Epithelial cell of proximal tubule (primary cell): ENCODE results near the gene DAB2IP. TPM values are rescaled to one million over a fixed set of nuclear protein-coding genes. Genes with fewer than 3 reads are reported as not detected.

ENCODE experiments used
- DNase-seq: peaks from one replicate; pipeline ENCODE4 v3.0.0-alpha.2; 2011; ENCODE audit warnings: low read depth
- H3K4me3 ChIP-seq: 2 replicates; pipeline ENCODE4 v1.5.1; 2011; ENCODE audit warnings: low read depth, mild to moderate bottlenecking, low read length
- total RNA-seq: library from RNA; depleted of rRNA; stranded (reverse); fragments of >200 nt; gene quantifications from 2 replicates; pipeline ENCODE4 v1.2.3, GENCODE V29; 2015
- TF ChIP-seq, protein P1 (sequence below): conservative IDR thresholded peaks from 2 replicates; pipeline ENCODE4 v1.5.1; 2012; ENCODE audit warnings: low read depth, mild to moderate bottlenecking, low read length

Gene DAB2IP
- total RNA-seq, 1 donor from 2014 or later, result 23.8 TPM

DNA sequence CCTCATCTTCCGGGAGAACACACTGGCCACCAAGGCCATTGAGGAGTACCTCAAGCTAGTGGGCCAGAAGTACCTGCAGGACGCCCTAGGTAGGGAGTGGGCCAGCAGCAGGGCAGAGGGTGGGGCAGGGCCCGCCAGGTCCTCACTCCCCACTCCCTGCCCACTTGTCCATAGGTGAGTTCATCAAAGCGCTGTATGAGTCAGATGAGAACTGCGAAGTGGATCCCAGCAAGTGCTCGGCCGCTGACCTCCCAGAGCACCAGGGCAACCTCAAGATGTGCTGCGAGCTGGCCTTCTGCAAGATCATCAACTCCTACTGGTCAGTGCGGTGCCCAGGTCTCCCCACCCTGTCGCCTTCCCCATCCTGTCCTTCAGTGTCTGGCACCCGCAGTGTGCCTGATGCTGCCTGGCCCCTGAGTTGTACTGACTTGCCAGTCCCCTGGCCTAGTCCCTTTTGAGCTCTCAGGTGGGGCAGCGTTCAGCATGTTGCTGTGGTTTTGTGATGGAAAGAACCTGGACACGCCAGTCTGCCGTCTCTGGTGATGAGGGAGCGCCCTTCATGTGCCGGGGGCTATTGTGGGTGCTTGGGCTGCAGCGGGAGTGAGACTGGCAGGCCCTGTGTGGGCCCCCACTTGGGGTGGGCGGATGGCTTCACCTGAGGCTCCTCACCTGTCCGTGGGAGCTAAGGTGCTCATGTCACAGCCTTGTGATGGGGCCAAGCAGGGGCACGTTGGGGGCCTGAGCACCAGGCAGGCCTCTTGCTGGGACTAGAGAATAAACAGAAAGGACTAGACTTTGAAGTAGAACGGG is 112.3 kb downstream of the DAB2IP start:
- TF ChIP-seq, protein P1, sequence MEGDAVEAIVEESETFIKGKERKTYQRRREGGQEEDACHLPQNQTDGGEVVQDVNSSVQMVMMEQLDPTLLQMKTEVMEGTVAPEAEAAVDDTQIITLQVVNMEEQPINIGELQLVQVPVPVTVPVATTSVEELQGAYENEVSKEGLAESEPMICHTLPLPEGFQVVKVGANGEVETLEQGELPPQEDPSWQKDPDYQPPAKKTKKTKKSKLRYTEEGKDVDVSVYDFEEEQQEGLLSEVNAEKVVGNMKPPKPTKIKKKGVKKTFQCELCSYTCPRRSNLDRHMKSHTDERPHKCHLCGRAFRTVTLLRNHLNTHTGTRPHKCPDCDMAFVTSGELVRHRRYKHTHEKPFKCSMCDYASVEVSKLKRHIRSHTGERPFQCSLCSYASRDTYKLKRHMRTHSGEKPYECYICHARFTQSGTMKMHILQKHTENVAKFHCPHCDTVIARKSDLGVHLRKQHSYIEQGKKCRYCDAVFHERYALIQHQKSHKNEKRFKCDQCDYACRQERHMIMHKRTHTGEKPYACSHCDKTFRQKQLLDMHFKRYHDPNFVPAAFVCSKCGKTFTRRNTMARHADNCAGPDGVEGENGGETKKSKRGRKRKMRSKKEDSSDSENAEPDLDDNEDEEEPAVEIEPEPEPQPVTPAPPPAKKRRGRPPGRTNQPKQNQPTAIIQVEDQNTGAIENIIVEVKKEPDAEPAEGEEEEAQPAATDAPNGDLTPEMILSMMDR, result no peak
- DNase-seq, result no peak
- no peak overlapping the region for H3K4me3 ChIP-seq

DNA sequence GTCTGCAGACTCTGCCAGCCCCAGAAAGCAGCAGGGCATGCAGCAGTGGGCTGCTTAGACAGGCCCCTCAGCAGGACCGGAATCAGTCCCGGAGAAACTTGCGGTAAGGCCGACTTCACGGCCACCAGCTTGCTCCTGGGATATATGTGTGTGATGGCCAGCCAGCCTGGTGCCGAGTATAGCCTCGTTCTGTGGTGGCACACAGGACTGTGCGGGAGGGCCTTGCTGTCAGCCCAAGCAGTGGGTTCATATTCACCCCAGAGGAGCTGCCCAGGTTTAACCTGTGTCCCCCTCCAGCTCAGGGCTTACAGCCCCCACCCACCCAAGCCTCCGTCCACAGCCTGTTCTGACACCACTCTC is 112.9 kb downstream of the DAB2IP start:
- DNase-seq, result no peak
- no peak overlapping the region for H3K4me3 ChIP-seq
- TF ChIP-seq, protein P1, result no peak

DNA sequence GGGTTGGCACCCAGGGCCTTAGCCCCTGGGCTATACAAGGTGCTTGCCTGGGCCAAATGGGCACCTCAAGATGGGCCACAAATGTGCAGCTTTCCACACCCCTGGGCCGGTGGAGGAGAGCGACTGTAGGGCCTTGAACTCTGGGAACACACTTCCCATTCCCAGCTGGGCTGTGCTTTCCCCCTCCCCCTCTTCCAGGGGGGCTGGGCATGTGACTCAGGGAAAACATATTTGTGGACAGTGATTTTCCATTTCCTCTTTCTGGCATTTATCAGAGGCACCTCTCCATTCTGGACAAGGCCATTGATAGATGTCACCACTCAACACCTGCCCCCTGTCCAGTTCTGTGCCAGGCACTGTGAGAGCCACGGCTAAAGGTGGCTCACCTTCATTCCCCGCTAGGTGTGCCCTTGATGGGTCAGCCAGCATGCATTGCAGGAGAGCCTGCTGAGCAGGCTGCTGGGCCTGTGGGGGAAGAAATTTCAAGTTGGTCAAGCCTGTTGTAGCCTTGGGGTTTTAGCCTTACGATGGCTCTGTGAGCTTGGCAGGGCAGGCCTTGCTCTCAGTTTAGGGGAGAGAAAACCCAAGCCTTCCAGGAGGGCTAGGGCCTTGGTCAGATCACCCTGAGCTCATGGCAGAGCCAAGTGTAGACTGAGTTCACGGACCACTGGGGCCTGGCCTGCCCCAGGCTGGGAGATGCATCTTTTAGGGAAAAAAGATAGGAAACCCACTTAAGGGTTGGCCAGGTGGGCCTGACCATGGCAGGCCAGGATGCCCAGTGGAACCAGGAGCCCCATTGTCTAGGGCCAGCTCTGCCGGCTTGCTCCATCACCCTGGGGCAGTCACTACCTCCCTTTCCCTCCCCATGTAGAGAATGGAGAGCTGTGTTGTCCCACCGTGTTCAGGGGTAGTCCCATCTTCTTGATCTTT is 113.9 kb downstream of the DAB2IP start:
- H3K4me3 ChIP-seq, result no peak overlapping the region
- TF ChIP-seq, protein P1, result no peak
- DNase-seq, result no peak

DNA sequence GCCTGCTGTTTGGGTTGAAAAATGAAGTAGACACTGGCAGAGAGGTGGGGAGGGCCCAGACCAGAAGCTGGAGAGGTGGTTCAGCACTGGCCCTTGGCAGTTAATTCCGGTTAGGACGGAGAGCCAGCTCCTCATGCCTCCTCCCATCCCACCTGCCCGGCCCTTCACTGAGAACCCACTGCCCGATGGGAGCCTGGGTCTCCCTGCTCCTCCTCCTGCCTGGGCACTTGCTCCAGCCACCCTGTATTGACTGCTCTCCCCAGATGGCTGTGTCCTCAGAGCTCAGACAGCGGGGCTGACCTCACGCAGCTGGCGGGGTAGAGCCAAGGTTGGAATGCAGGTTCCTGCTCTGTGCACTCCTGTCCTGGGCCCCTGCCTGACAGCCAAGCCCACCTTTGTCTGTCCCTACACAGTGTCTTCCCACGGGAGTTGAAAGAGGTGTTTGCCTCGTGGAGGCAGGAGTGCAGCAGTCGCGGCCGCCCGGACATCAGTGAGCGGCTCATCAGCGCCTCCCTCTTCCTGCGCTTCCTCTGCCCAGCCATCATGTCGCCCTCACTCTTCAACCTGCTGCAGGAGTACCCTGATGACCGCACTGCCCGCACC is 114.7 kb downstream of the DAB2IP start:
- TF ChIP-seq, protein P1, result no peak
- no peak for DNase-seq
- H3K4me3 ChIP-seq, result no peak overlapping the region

DNA sequence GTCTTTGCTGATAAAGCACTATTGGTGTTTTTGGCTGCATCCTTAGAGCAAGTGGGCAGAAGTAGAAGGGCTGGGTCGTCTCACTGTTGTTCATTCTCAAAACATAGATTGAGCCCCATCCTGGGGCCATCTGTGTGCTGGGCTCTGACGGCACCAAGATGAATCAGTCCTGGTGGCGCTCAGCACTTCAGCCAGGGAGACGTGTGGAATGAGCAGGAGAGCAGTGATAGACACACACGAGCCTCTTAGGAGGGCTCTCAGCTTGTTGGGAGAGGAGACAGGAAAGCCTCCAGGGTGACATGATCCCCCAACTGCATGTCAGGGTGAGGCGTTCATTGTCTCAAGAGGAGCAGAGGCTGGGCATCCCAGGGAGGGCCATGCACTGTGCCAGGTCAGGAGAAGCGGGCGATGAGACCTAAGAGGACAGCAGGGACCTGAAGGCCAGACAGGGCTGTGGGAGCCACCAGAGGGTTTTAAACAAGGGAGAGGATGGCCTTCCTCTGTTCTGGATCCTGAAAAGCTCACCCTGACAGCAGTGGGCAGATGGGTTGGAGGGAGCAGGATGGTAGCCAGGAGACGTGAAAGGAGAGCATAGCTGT is 115.8 kb downstream of the DAB2IP start:
- TF ChIP-seq, protein P1, result no peak
- no peak overlapping the region for H3K4me3 ChIP-seq
- DNase-seq, result no peak

DNA sequence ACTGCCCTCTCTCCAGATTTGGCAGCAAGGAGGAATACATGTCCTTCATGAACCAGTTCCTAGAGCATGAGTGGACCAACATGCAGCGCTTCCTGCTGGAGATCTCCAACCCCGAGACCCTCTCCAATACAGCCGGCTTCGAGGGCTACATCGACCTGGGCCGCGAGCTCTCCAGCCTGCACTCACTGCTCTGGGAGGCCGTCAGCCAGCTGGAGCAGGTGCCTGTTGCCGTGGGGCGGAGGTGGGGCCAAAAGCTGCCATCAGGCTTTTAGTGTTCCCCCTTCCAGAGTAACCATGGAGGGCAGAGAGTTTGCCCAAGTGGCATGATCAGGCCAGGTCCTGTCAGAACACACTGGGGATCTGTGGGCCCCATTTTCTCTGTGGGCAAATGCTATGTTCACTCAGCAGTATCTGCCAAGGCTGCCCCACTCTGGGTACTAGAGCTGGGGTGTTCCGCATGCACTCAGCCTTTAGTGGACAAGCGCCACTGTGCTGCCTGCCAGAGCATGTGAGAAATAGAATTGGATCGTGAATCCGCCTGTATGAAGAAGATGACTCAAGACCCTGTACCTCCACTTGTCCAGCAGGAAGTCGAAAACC is 117.1 kb downstream of the DAB2IP start:
- DNase-seq, result no peak

More for the DNA sequence above, 117.1 kb downstream of the DAB2IP start:
- no peak overlapping the region for H3K4me3 ChIP-seq
- TF ChIP-seq, protein P1, result no peak
